Osteoblast (primary cell): Measurements from ENCODE around the gene KPNA3. TPM values are rescaled to one million over a fixed set of nuclear protein-coding genes. Genes with fewer than 3 reads are reported as not detected.

Experiments used
- DNase-seq: peaks from one replicate; pipeline ENCODE4 v3.0.0; 2011; ENCODE audit warnings: low spot score, mixed read lengths; ENCODE audit not compliant: insufficient read length; ENCODE audit errors: missing footprints
- H2AFZ ChIP-seq: 2 replicates; pipeline ENCODE4 v1.6.0; 2011; ENCODE audit warnings: mild to moderate bottlenecking, low read length
- H3K27ac ChIP-seq: 2 replicates; pipeline ENCODE4 v1.5.1; 2011; ENCODE audit warnings: mild to moderate bottlenecking, low read depth, low read length, moderate library complexity
- H3K27me3 ChIP-seq: 2 replicates; pipeline ENCODE4 v1.6.0; 2012; ENCODE audit warnings: mild to moderate bottlenecking, control low read depth, inconsistent platforms, low read length, moderate library complexity; ENCODE audit not compliant: insufficient read depth
- H3K36me3 ChIP-seq: 2 replicates; pipeline ENCODE4 v1.5.1; 2011; ENCODE audit warnings: mild to moderate bottlenecking, low read length, control low read depth, moderate library complexity; ENCODE audit not compliant: insufficient read depth
- H3K4me1 ChIP-seq: 2 replicates; pipeline ENCODE4 v1.5.1; 2011; ENCODE audit warnings: mild to moderate bottlenecking, low read length, control low read depth, moderate library complexity; ENCODE audit not compliant: insufficient read depth
- H3K4me2 ChIP-seq: 2 replicates; pipeline ENCODE4 v1.6.0; 2011; ENCODE audit warnings: mild to moderate bottlenecking, low read length; ENCODE audit not compliant: insufficient read depth
- H3K4me3 ChIP-seq: fragments of 200-600 bp; sonication (generic); 3 replicates; pipeline ENCODE4 v1.5.1; 2012; ENCODE audit warnings: mild to moderate bottlenecking, low read length, inconsistent platforms; ENCODE audit not compliant: insufficient read depth
- H3K79me2 ChIP-seq: 2 replicates; pipeline ENCODE4 v1.6.0; 2012; ENCODE audit warnings: mild to moderate bottlenecking, low read length, control low read depth, inconsistent platforms; ENCODE audit not compliant: insufficient read depth
- H3K9me3 ChIP-seq: 2 replicates; pipeline ENCODE4 v1.5.1; 2011; ENCODE audit warnings: low read depth, low read length, control low read depth
- H4K20me1 ChIP-seq: 2 replicates; pipeline ENCODE4 v1.6.0; 2012; ENCODE audit warnings: mild to moderate bottlenecking, low read length, control low read depth; ENCODE audit not compliant: insufficient read depth
- CTCF ChIP-seq: IDR thresholded peaks from 2 replicates; pipeline ENCODE4 v1.5.1; 2011; ENCODE audit warnings: mild to moderate bottlenecking, low read depth, low read length, moderate library complexity; ENCODE audit errors: extremely low read depth
- total RNA-seq: library from RNA; depleted of rRNA; stranded (reverse); fragments of >200 nt; gene quantifications from 2 replicates; pipeline ENCODE4 v1.2.3, GENCODE V29; 2012

The KPNA3 gene
- total RNA-seq, 1 donor: 42.0 TPM

GRCh38 chr13:49657241-49657641, 135.2 kb downstream of the KPNA3 start:
- no peak overlapping the region for H2AFZ ChIP-seq
- DNase-seq: no peak
- peaks cover 11% of the 10 kb centered on the region for H3K36me3 ChIP-seq
- peaks cover 6% of the 10 kb centered on the region for H3K4me1 ChIP-seq
- no peaks in the 10 kb centered on the region for H3K27me3 ChIP-seq
- no peak overlapping the region for H3K27ac ChIP-seq
- H3K9me3 ChIP-seq: no peaks in the 10 kb centered on the region
- no peak overlapping the region for H3K4me2 ChIP-seq
- TF ChIP-seq CTCF: no peak
- no peaks in the 10 kb centered on the region for H4K20me1 ChIP-seq
- no peak overlapping the region for H3K4me3 ChIP-seq
- no peaks in the 10 kb centered on the region for H3K79me2 ChIP-seq

- no peaks in the 10 kb centered on the region for H4K20me1 ChIP-seq
- H3K79me2 ChIP-seq: no peaks in the 10 kb centered on the region
- H3K27me3 ChIP-seq: no peaks in the 10 kb centered on the region
- TF ChIP-seq CTCF: no peak
- DNase-seq: no peak
- peaks cover 6% of the 10 kb centered on the region for H3K4me1 ChIP-seq
- H2AFZ ChIP-seq: no peak overlapping the region
- peaks cover 11% of the 10 kb centered on the region for H3K36me3 ChIP-seq
- H3K4me2 ChIP-seq: no peak overlapping the region
- no peak overlapping the region for H3K27ac ChIP-seq
- H3K4me3 ChIP-seq: no peak overlapping the region
- no peaks in the 10 kb centered on the region for H3K9me3 ChIP-seq
Measured at GRCh38 chr13:49655906-49656305, 136.6 kb downstream of the KPNA3 start.

GRCh38 chr13:49654011-49654410, 138.5 kb downstream of the KPNA3 start:
- Histone ChIP-seq H3K79me2 (no peaks in the 10 kb centered on the region), H4K20me1 (no peaks in the 10 kb centered on the region), H3K36me3 (peaks cover 11% of the 10 kb centered on the region), H3K27ac (no peak overlapping the region), H3K4me2 (no peak overlapping the region), H3K27me3 (no peaks in the 10 kb centered on the region), H3K4me1 (peaks cover 6% of the 10 kb centered on the region), H3K4me3 (no peak overlapping the region), H2AFZ (no peak overlapping the region), H3K9me3 (no peaks in the 10 kb centered on the region)
- TF ChIP-seq CTCF: no peak
- no peak for DNase-seq

DNA sequence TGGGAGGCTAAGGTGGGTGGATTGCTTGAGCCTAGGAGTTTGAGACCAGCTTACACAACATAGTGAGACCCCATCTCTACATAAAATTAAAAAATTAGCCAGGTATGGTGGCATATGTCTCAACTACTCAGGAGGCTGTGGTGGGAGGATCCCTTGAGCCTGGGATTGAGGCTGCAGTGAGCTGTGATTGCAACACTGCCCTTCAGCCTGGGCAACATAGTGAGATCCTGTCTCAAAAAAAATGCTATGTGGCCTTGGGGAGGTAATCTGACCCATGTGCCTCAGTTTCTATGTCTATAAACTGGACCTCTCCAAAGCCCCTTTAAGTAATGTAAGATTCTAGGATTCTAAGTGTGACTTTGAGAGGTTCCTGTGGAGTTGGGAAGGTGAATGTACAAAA, 139.0 kb downstream of the KPNA3 start:
- H3K27ac ChIP-seq: no peak overlapping the region

More for the DNA sequence above, 139.0 kb downstream of the KPNA3 start:
- H3K9me3 ChIP-seq: no peaks in the 10 kb centered on the region
- no peak overlapping the region for H3K4me2 ChIP-seq
- H4K20me1 ChIP-seq: no peaks in the 10 kb centered on the region
- H3K27me3 ChIP-seq: no peaks in the 10 kb centered on the region
- no peaks in the 10 kb centered on the region for H3K79me2 ChIP-seq
- peaks cover 11% of the 10 kb centered on the region for H3K36me3 ChIP-seq
- peaks cover 6% of the 10 kb centered on the region for H3K4me1 ChIP-seq
- TF ChIP-seq CTCF: no peak
- H3K4me3 ChIP-seq: no peak overlapping the region
- no peak overlapping the region for H2AFZ ChIP-seq
- no peak for DNase-seq
